Keratinocyte (primary cell): ENCODE measurements around the gene CPT2. TPM values are rescaled to one million over a fixed set of nuclear protein-coding genes. Genes with fewer than 3 reads are reported as not detected.

Experiments
- DNase-seq: peaks from one replicate; pipeline ENCODE4 v3.0.0-alpha.2; 2011; ENCODE audit warnings: low read depth, missing footprints, low spot score
- FAIRE-seq: peaks from 2 replicates; lab custom pipeline; 2011; peaks lifted over from hg19 to GRCh38; lab: Jason Lieb, UNC
- H2AFZ ChIP-seq: 2 replicates; pipeline ENCODE4 v1.6.0; 2012; ENCODE audit warnings: low read length, control low read depth, inconsistent platforms; ENCODE audit not compliant: control insufficient read depth
- H3K27ac ChIP-seq: 2 replicates; pipeline ENCODE4 v1.5.1; 2011; ENCODE audit warnings: low read length; ENCODE audit not compliant: control insufficient read depth, insufficient read depth
- H3K27me3 ChIP-seq: 3 replicates; pipeline ENCODE4 v1.6.0; 2011; ENCODE audit warnings: low read length; ENCODE audit not compliant: control insufficient read depth, insufficient read depth; ENCODE audit errors: extremely low read depth
- H3K36me3 ChIP-seq, 2 experiments: 2 replicates in 1 of 2; 3 replicates in 1 of 2; pipeline ENCODE4 v1.5.1; 2011; ENCODE audit warnings: low read length in 2 of 2, mild to moderate bottlenecking in 1 of 2; ENCODE audit not compliant: control insufficient read depth in 2 of 2, insufficient read depth in 2 of 2; ENCODE audit errors: extremely low read depth in 1 of 2
- H3K4me1 ChIP-seq: 3 replicates; pipeline ENCODE4 v1.5.1; 2011; ENCODE audit warnings: low read length; ENCODE audit not compliant: control insufficient read depth, insufficient read depth; ENCODE audit errors: extremely low read depth
- H3K4me2 ChIP-seq: 3 replicates; pipeline ENCODE4 v1.6.0; 2011; ENCODE audit warnings: low read depth, low read length; ENCODE audit not compliant: control insufficient read depth, insufficient read depth; ENCODE audit errors: extremely low read depth
- H3K4me3 ChIP-seq, 3 experiments: fragments of 200-600 bp in 1 of 3; sonication (generic) in 1 of 3; 2 replicates in 2 of 3; 3 replicates in 1 of 3; pipeline ENCODE4 v1.5.1; 2011 to 2016; ENCODE audit warnings: low read length in 3 of 3, mild to moderate bottlenecking in 3 of 3, control low read depth in 2 of 3, inconsistent platforms in 1 of 3, low read depth in 1 of 3, mixed read lengths in 1 of 3, mixed run types in 1 of 3, moderate library complexity in 1 of 3; ENCODE audit not compliant: control insufficient read depth in 2 of 3, insufficient read depth in 2 of 3; ENCODE audit errors: extremely low read depth in 1 of 3
- H3K79me2 ChIP-seq: 2 replicates; pipeline ENCODE4 v1.6.0; 2012; ENCODE audit warnings: low read length; ENCODE audit not compliant: control insufficient read depth, insufficient read depth
- H3K9ac ChIP-seq: 3 replicates; pipeline ENCODE4 v1.6.0; 2011; ENCODE audit warnings: low read length; ENCODE audit not compliant: control insufficient read depth, insufficient read depth; ENCODE audit errors: extremely low read depth
- H3K9me1 ChIP-seq: 3 replicates; pipeline ENCODE4 v1.6.0; 2011; ENCODE audit warnings: low read length; ENCODE audit not compliant: control insufficient read depth, insufficient read depth; ENCODE audit errors: extremely low read depth
- H3K9me3 ChIP-seq: 2 replicates; pipeline ENCODE4 v1.5.1; 2012; ENCODE audit warnings: low read depth, low read length; ENCODE audit not compliant: control insufficient read depth
- H4K20me1 ChIP-seq: 3 replicates; pipeline ENCODE4 v1.6.0; 2011; ENCODE audit warnings: low read length; ENCODE audit not compliant: control insufficient read depth, insufficient read depth; ENCODE audit errors: extremely low read depth
- EZH2 ChIP-seq: IDR thresholded peaks from one replicate; pipeline ENCODE4 v1.6.1; 2012; ENCODE audit warnings: inconsistent platforms, mild to moderate bottlenecking, low read length, moderate library complexity
- dilution Hi-C: fragments of 300-500 bp; cut with MboI; formaldehyde crosslinking; loops from one replicate; pipeline ENCODE4 v1.7.0; 2020; ENCODE audit warnings: low sequenced_read_pairs; ENCODE audit not compliant: extremely low pct_ligation_motif_present
- polyA plus RNA-seq, 5 experiments: library from polyadenylated mRNA; depleted of rRNA in 3 of 5; stranded (reverse) in 3 of 5; stranded (forward) in 1 of 5; unstranded in 1 of 5; fragments of >200 nt; gene quantifications; 1 replicate in 1 of 5; 2 replicates in 3 of 5; 3 replicates in 1 of 5; pipeline versions ENCODE4 v1.2.1 to v1.2.3, GENCODE V29; 2011 to 2012; ENCODE audit warnings: missing spikeins in 2 of 5, low read depth in 1 of 5, low replicate concordance in 1 of 5
- TF ChIP-seq, protein P1 (sequence below), 3 experiments: IDR thresholded peaks in 1 of 3; conservative IDR thresholded peaks in 1 of 3; optimal IDR thresholded peaks in 1 of 3; 2 replicates in 2 of 3; 3 replicates in 1 of 3; pipeline versions ENCODE3 to v1.5.1; 2011; ENCODE audit warnings: low read length in 3 of 3, mild to moderate bottlenecking in 3 of 3, moderate library complexity in 2 of 3, control low read depth in 1 of 3, inconsistent platforms in 1 of 3; ENCODE audit not compliant: insufficient read depth in 2 of 3; ENCODE audit errors: extremely low read depth in 1 of 3

Gene CPT2
- polyA plus RNA-seq, 1 donor (not counting 4 experiments of a cell fraction or from before 2014, with no cell fraction given) = 16.6 TPM

DNA sequence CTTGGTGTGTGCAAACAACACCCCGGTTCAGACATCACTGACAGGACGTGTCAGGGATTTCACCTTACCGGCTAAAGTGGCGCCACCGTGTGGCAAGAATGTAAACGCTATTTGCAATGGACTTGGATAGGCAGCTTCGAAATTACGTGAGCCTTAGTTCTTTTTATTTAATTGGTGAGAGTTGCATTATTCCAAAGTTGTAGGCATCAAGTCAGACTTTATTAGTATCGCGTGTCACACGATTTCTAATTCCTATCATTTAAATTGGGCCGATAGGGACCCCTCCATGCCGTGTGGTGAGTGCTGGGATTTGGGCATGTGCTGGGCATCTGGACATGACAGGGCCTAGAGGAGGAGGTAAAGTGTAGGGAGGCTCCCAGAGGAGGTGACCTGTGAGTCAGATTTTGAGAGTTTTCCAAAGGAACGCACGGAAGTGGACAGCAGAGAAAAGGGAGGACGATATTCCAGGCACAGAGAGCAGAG is 14.5 kb upstream of the CPT2 start:
- H3K9me1 ChIP-seq = no peaks in the 10 kb centered on the region
- no peaks in the 10 kb centered on the region for H3K9me3 ChIP-seq
- H3K9ac ChIP-seq = no peak overlapping the region
- FAIRE-seq (peak; percentile 81), DNase-seq (peak; percentile 40)
- H3K4me3 ChIP-seq = no peak overlapping the region
- H3K27ac ChIP-seq = no peak overlapping the region
- H3K79me2 ChIP-seq = no peaks in the 10 kb centered on the region
- no peaks in the 10 kb centered on the region for H3K36me3 ChIP-seq
- TF ChIP-seq EZH2 = no peak
- TF ChIP-seq, protein P1, sequence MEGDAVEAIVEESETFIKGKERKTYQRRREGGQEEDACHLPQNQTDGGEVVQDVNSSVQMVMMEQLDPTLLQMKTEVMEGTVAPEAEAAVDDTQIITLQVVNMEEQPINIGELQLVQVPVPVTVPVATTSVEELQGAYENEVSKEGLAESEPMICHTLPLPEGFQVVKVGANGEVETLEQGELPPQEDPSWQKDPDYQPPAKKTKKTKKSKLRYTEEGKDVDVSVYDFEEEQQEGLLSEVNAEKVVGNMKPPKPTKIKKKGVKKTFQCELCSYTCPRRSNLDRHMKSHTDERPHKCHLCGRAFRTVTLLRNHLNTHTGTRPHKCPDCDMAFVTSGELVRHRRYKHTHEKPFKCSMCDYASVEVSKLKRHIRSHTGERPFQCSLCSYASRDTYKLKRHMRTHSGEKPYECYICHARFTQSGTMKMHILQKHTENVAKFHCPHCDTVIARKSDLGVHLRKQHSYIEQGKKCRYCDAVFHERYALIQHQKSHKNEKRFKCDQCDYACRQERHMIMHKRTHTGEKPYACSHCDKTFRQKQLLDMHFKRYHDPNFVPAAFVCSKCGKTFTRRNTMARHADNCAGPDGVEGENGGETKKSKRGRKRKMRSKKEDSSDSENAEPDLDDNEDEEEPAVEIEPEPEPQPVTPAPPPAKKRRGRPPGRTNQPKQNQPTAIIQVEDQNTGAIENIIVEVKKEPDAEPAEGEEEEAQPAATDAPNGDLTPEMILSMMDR (optimal IDR thresholded peaks at IDR 0.05 in 1 of 3, IDR thresholded peaks at IDR 0.05 in 1 of 3, conservative IDR thresholded peaks at IDR 0.05 in 1 of 3; ENCODE audit: extremely low read depth in 1 of 3, insufficient read depth in 2 of 3, low read length in 3 of 3) = peak; percentile 72 to 93 (median 82)
- H3K27me3 ChIP-seq = peaks cover 3% of the 10 kb centered on the region
- no peak overlapping the region for H3K4me2 ChIP-seq
- no peak overlapping the region for H2AFZ ChIP-seq
- no peaks in the 10 kb centered on the region for H3K4me1 ChIP-seq
- dilution Hi-C loops = no loop called here
- no peaks in the 10 kb centered on the region for H4K20me1 ChIP-seq

DNA sequence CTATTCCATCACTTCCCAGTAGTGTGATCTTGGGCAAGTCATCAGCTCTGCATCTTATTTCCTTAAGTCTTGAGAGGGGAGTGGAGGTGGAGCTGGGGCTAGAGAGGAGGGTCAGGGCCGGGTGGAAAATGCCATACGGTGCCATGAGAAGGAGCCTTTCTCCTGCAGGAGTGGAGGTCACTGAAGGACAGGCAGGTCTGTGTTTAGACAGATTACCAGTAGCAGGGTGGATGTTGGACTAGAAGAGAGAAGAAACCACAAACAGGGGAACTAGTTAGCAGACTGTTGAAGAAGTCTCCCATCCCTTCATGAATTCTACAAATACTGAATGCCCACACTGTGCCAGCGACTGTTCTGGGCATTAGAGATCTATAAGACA is 13.9 kb upstream of the CPT2 start:
- no peak overlapping the region for H3K9ac ChIP-seq
- no peak for DNase-seq
- peaks cover 3% of the 10 kb centered on the region for H3K27me3 ChIP-seq
- no peaks in the 10 kb centered on the region for H3K79me2 ChIP-seq
- H2AFZ ChIP-seq = no peak overlapping the region
- no peak for FAIRE-seq
- H3K36me3 ChIP-seq = no peaks in the 10 kb centered on the region
- H4K20me1 ChIP-seq = no peaks in the 10 kb centered on the region
- H3K4me3 ChIP-seq = no peak overlapping the region
- no peaks in the 10 kb centered on the region for H3K9me3 ChIP-seq
- TF ChIP-seq EZH2 = no peak
- TF ChIP-seq, protein P1 (optimal IDR thresholded peaks at IDR 0.05 in 1 of 3, IDR thresholded peaks at IDR 0.05 in 1 of 3, conservative IDR thresholded peaks at IDR 0.05 in 1 of 3; ENCODE audit: extremely low read depth in 1 of 3, insufficient read depth in 2 of 3, low read length in 3 of 3) = no peak
- H3K27ac ChIP-seq = no peak overlapping the region
- no peaks in the 10 kb centered on the region for H3K4me1 ChIP-seq
- dilution Hi-C loops = no loop called here
- H3K9me1 ChIP-seq = no peaks in the 10 kb centered on the region
- no peak overlapping the region for H3K4me2 ChIP-seq
